GM19238 (cell line): ENCODE measurements around the gene KCNK5.

Experiments
- DNase-seq: peaks from one replicate; pipeline ENCODE4 v3.0.0; 2011; ENCODE audit warnings: low spot score; ENCODE audit not compliant: insufficient read length

Gene KCNK5

GRCh38 chr6:39217177-39217864 lies 12.0 kb downstream of the KCNK5 start:
- DNase-seq = no peak

GRCh38 chr6:39215640-39216158 lies 13.6 kb downstream of the KCNK5 start:
- DNase-seq = no peak

- no peak for DNase-seq
These were observed 14.2 kb downstream of the KCNK5 start for GRCh38 chr6:39214846-39215639.

GRCh38 chr6:39214120-39214813 lies 15.0 kb downstream of the KCNK5 start:
- DNase-seq = no peak

- no peak for DNase-seq
These were observed 15.9 kb downstream of the KCNK5 start for GRCh38 chr6:39213195-39213920.

- DNase-seq = no peak
These were observed 18.1 kb downstream of the KCNK5 start for GRCh38 chr6:39211183-39211582.

GRCh38 chr6:39210450-39210849 lies 18.8 kb downstream of the KCNK5 start:
- no peak for DNase-seq

GRCh38 chr6:39209911-39210310 lies 19.4 kb downstream of the KCNK5 start:
- no peak for DNase-seq

- DNase-seq = no peak
These were observed 19.9 kb downstream of the KCNK5 start for GRCh38 chr6:39209360-39209811.

- DNase-seq = no peak
These were observed 21.0 kb downstream of the KCNK5 start for GRCh38 chr6:39208223-39208739.

GRCh38 chr6:39207416-39208222 lies 21.7 kb downstream of the KCNK5 start:
- no peak for DNase-seq

- no peak for DNase-seq
These were observed 23.0 kb downstream of the KCNK5 start for GRCh38 chr6:39206250-39206721.

- DNase-seq = no peak
These were observed 24.5 kb downstream of the KCNK5 start for GRCh38 chr6:39204646-39205244.

GRCh38 chr6:39204160-39204495 lies 25.1 kb downstream of the KCNK5 start:
- no peak for DNase-seq

- DNase-seq = no peak
These were observed 25.7 kb downstream of the KCNK5 start for GRCh38 chr6:39203436-39204159.

- no peak for DNase-seq
These were observed 27.1 kb downstream of the KCNK5 start for GRCh38 chr6:39202166-39202565.

GRCh38 chr6:39200498-39201020 lies 28.7 kb downstream of the KCNK5 start:
- DNase-seq = no peak

- DNase-seq = no peak
These were observed 29.3 kb downstream of the KCNK5 start for GRCh38 chr6:39199976-39200375.
